DND-41 (cell line): Measurements from ENCODE around the gene PAXIP1.

Source experiments
- ATAC-seq: fragments of 200-7000 bp; cut with Tn5 transposase; 3 replicates; pipeline ENCODE4 v1.9.1; 2021; ENCODE audit warnings: low read depth; ENCODE audit not compliant: insufficient read depth
- DNase-seq: peaks from one replicate; pipeline ENCODE4 v3.0.0-alpha.2; 2020
- H2AFZ ChIP-seq: 2 replicates; pipeline ENCODE4 v1.6.0; 2012; ENCODE audit warnings: low read depth, low read length
- H3K27ac ChIP-seq: 2 replicates; pipeline ENCODE4 v1.5.1; 2012; ENCODE audit warnings: low read length, inconsistent platforms
- H3K27me3 ChIP-seq: fragments of 200-600 bp; sonication (generic); 2 replicates; pipeline ENCODE4 v1.6.0; 2012; ENCODE audit warnings: low read length, mild to moderate bottlenecking, inconsistent platforms; ENCODE audit not compliant: insufficient read depth, poor library complexity
- H3K36me3 ChIP-seq: 2 replicates; pipeline ENCODE4 v1.5.1; 2012; ENCODE audit warnings: low read length, inconsistent platforms; ENCODE audit not compliant: insufficient read depth
- H3K4me1 ChIP-seq: 2 replicates; pipeline ENCODE4 v1.5.1; 2012; ENCODE audit warnings: mild to moderate bottlenecking, low read length; ENCODE audit not compliant: insufficient read depth
- H3K4me2 ChIP-seq: 2 replicates; pipeline ENCODE4 v1.6.0; 2012; ENCODE audit warnings: mild to moderate bottlenecking, moderate library complexity, low read length, inconsistent platforms; ENCODE audit not compliant: insufficient read depth
- H3K4me3 ChIP-seq, 2 experiments: fragments of 200-600 bp in 1 of 2; shearing (Covaris generic) in 1 of 2; 2 replicates each; pipeline ENCODE4 v1.5.1; 2012 to 2016; ENCODE audit warnings: inconsistent platforms in 2 of 2, low read length in 2 of 2, mild to moderate bottlenecking in 2 of 2, low read depth in 1 of 2, moderate library complexity in 1 of 2
- H3K79me2 ChIP-seq: 2 replicates; pipeline ENCODE4 v1.6.0; 2012; ENCODE audit warnings: low read length, inconsistent platforms; ENCODE audit not compliant: insufficient read depth
- H3K9ac ChIP-seq: 2 replicates; pipeline ENCODE4 v1.6.0; 2012; ENCODE audit warnings: low read depth, mild to moderate bottlenecking, inconsistent platforms, low read length, moderate library complexity
- H3K9me3 ChIP-seq: 2 replicates; pipeline ENCODE4 v1.5.1; 2012; ENCODE audit warnings: low read length, moderate library complexity, mild to moderate bottlenecking, inconsistent platforms; ENCODE audit not compliant: insufficient read depth, severe bottlenecking
- H4K20me1 ChIP-seq: 2 replicates; pipeline ENCODE4 v1.6.0; 2012; ENCODE audit warnings: low read length; ENCODE audit not compliant: insufficient read depth
- CTCF ChIP-seq: IDR thresholded peaks from 2 replicates; pipeline ENCODE4 v1.5.1; 2012; ENCODE audit warnings: borderline replicate concordance, low read length, moderate library complexity, mild to moderate bottlenecking; ENCODE audit not compliant: poor library complexity, severe bottlenecking; ENCODE audit errors: extremely low read depth
- EZH2 ChIP-seq: IDR thresholded peaks from 3 replicates; pipeline ENCODE4 v1.6.1; 2012; ENCODE audit warnings: borderline replicate concordance, low read depth, mild to moderate bottlenecking, moderate library complexity, low read length, inconsistent platforms; ENCODE audit not compliant: severe bottlenecking

The PAXIP1 gene

GRCh38 chr7:154987571-154987970 is 15.4 kb downstream of the PAXIP1 start:
- Histone ChIP-seq H3K4me1 (no peaks in the 10 kb centered on the region), H3K36me3 (peaks cover 70% of the 10 kb centered on the region), H3K9ac (no peak overlapping the region), H3K4me2 (no peak overlapping the region), H3K4me3 (no peak overlapping the region), H2AFZ (no peak overlapping the region), H4K20me1 (peaks cover 17% of the 10 kb centered on the region; the same call in 1 of the 2 replicates), H3K27ac (no peak overlapping the region), H3K9me3 (no peaks in the 10 kb centered on the region), H3K27me3 (no peaks in the 10 kb centered on the region), H3K79me2 (peaks cover 30% of the 10 kb centered on the region)
- DNase-seq: no peak
- no peak for ATAC-seq
- TF ChIP-seq EZH2: no peak
- no peak for TF ChIP-seq CTCF

- no peak overlapping the region for H3K27ac ChIP-seq
- DNase-seq: no peak
- TF ChIP-seq CTCF: no peak
- no peak for TF ChIP-seq EZH2
Measured at GRCh38 chr7:154986200-154986945, 16.6 kb downstream of the PAXIP1 start.

GRCh38 chr7:154985230-154985629 is 17.7 kb downstream of the PAXIP1 start:
- no peaks in the 10 kb centered on the region for H3K4me1 ChIP-seq
- no peaks in the 10 kb centered on the region for H3K9me3 ChIP-seq
- TF ChIP-seq EZH2 (no peak), CTCF (no peak)
- ATAC-seq (0 out of 3 replicates have a peak, but pooled peaks have one; percentile 29), DNase-seq (no peak)
- peaks cover 22% of the 10 kb centered on the region for H3K79me2 ChIP-seq
- no peak overlapping the region for H2AFZ ChIP-seq
- no peak overlapping the region for H3K4me2 ChIP-seq
- peaks cover 17% of the 10 kb centered on the region; the same call in 1 of the 2 replicates for H4K20me1 ChIP-seq
- no peak overlapping the region for H3K9ac ChIP-seq
- H3K36me3 ChIP-seq: peaks cover 73% of the 10 kb centered on the region
- H3K27me3 ChIP-seq: no peaks in the 10 kb centered on the region
- H3K4me3 ChIP-seq: no peak overlapping the region
- no peak overlapping the region for H3K27ac ChIP-seq

More at GRCh38 chr7:154986200-154986945, 16.6 kb downstream of the PAXIP1 start:
- Histone ChIP-seq H3K9ac (no peak overlapping the region), H3K36me3 (peaks cover 71% of the 10 kb centered on the region), H2AFZ (no peak overlapping the region), H3K4me1 (no peaks in the 10 kb centered on the region), H3K79me2 (peaks cover 27% of the 10 kb centered on the region), H3K9me3 (no peaks in the 10 kb centered on the region), H3K27me3 (no peaks in the 10 kb centered on the region), H3K4me3 (no peak overlapping the region), H4K20me1 (peaks cover 17% of the 10 kb centered on the region; the same call in 1 of the 2 replicates), H3K4me2 (no peak overlapping the region)
- no peak for ATAC-seq
